Fibroblast of upper back skin (primary cell): ENCODE data around the gene GDPGP1.
"Not testable (repeated sequence)": the region's sequence is repeated elsewhere in the genome, so short reads cannot be mapped to it uniquely, and the experiment has no call there.

Source experiments
- DNase-seq: peaks from one replicate; pipeline ENCODE4 v3.0.0-alpha.2; 2013

GDPGP1 gene

DNA sequence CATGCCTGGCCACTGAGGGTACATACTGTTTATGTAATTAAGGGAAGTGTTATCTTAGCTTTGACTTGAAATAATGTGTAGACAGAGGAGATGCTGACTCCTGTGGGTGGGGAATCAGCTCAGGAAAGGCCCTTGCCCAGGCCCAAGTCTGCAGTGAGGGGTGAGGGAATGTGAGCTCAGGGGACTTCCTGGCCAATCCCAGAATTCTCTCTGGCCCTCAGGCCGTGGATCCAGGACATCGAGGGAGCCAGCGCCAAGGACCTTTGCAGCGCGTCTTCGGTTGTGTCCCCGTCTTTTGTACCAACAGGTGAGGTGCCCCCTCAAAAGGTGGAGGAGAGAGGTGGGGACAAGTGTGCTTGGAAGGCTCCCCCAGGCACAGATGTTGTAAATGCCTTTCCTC is 6.7 kb upstream of the GDPGP1 start:
- no peak for DNase-seq

DNA sequence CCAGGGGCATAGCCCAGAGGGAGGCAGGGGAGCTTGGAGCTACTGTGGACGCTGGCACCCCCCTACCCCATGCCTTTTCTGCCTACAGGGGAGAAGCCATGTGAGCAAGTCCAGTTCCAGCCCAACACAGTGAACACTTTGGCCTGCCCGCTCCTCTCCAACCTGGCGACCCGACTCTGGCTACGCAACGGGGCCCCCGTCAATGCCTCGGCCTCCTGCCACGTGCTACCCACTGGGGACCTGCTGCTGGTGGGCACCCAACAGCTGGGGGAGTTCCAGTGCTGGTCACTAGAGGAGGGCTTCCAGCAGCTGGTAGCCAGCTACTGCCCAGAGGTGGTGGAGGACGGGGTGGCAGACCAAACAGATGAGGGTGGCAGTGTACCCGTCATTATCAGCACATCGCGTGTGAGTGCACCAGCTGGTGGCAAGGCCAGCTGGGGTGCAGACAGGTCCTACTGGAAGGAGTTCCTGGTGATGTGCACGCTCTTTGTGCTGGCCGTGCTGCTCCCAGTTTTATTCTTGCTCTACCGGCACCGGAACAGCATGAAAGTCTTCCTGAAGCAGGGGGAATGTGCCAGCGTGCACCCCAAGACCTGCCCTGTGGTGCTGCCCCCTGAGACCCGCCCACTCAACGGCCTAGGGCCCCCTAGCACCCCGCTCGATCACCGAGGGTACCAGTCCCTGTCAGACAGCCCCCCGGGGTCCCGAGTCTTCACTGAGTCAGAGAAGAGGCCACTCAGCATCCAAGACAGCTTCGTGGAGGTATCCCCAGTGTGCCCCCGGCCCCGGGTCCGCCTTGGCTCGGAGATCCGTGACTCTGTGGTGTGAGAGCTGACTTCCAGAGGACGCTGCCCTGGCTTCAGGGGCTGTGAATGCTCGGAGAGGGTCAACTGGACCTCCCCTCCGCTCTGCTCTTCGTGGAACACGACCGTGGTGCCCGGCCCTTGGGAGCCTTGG is 5.9 kb upstream of the GDPGP1 start:
- no peak for DNase-seq

DNA sequence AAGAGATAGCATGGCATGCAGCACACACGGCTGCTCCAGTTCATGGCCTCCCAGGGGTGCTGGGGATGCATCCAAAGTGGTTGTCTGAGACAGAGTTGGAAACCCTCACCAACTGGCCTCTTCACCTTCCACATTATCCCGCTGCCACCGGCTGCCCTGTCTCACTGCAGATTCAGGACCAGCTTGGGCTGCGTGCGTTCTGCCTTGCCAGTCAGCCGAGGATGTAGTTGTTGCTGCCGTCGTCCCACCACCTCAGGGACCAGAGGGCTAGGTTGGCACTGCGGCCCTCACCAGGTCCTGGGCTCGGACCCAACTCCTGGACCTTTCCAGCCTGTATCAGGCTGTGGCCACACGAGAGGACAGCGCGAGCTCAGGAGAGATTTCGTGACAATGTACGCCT is 5.0 kb upstream of the GDPGP1 start:
- DNase-seq, result no peak

DNA sequence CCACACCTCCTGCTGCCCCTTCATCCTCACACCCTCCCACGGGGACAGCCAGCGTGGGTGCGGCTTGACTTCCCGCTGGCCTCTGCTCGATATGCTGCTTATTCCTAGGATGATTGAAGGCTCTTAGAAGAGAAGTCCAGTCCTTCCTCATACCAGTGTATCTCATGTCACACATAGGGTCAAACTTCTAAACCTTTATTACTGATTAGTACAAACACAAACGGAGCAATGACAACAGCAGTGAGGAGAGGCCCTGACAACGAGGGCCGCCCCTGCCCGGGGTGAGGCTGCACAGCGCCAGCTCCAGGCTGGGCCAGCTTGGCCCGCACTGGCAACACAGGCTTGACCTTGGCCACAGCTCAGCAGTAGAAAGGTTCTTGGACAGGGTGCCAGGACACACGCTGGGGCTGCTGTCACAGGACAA is 3.9 kb upstream of the GDPGP1 start:
- no peak for DNase-seq

DNA sequence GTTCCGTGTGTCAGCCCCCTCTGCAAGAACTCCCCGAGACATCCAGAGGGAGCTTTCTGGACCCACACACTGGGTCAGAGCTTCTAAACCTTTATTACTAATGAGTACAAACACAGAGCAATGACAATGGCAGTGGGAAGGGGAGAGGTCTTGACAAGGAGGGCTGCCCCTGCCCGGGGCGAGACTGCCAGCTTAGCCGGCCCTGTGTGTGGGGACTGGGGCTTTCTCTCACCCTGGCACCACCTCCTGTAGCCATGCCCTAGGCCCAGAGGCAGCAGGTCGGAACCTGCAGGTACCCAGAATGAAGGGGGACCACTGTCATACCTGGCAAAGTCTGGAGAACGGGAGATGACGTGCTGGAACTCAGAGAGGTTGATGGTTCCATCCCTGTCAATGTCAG is 3.4 kb upstream of the GDPGP1 start:
- DNase-seq, result no peak

DNA sequence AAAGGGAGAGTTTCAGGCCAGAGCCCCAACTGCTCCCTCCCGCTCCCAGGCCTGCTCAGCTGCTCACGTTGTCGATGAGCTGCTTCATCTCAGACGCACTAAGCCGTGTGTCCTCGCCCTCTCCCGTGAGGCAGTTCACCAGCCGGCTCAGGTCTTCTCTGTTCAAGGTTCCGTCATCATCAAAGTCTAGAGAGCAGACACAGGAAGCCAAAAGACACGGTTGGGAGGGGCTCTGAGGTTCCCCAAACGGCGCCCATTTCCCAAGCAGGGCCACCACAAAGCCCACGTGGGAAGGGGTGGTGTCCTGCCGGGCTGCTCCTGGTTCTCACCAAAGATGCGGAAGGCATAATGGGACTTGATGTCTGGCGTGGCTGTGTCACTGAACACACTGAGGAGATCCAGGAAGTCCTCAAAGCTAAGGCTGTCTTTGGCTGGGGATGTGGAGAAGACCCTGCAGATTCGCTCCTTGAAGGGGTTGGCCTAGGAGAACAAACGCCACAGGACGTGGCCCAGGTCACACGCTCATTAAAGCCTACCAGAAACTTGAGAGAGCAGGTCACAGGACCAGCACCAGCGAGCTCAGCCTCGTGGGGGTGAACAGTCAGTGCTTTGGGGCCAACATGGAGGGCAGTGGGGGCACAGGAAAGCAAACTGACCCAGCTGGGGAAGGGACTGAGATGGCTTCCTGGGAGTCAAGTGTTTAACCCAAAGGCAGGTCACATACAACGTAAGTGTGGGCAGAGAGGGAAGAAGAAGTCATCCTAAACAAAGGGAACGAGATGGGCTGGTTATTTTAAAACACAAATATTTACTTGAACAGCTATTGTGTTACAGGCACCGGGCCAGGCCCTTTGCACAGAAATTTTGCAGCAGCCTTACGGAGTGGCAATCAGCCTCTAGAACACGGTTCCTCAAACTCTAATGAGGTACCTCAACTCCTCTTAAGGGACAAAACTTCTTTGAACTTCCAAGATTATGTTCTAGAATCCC is 2.7 kb upstream of the GDPGP1 start:
- DNase-seq, result no peak

DNA sequence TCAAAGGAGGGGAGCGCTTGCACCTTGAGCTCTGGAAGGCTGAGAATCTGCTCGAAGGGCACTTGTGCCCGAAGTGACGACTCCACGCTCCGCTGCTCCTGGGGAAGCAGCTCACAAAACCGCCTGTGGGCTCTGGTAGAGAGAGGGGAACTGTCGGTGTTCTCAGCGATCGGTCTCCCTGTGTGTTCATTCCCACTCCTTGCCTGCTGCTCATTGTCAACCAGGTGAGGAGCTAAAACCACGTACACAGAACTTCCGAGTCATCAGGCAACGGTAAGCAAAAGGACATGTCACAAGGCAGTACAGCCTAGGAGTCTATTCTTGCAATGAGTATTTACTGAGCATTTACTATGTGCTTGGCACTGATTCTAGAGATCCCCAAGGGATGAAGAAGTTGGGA is 1.8 kb upstream of the GDPGP1 start:
- no peak for DNase-seq

DNA sequence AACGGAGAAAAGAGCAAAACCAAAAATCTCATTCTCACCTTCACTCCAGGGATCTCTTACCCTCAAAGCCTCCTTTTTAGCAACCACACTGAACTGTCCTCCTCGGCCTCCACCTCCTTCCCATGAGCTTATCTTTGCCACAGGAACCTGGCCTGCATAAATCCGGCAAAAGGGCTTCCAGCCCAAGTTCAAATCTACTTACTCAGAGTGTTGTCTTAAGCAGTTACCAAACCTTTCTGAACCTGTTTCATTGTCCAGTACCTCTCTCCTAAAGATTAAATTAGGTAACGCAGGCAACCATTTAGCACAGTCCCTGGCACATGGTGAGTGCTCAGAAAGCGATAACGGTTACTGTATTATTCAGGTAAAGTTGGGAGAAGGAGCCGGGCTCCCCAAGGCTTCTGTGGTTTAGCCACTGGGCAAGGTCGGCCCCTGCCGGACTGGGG is 1.0 kb upstream of the GDPGP1 start:
- no peak for DNase-seq

DNA sequence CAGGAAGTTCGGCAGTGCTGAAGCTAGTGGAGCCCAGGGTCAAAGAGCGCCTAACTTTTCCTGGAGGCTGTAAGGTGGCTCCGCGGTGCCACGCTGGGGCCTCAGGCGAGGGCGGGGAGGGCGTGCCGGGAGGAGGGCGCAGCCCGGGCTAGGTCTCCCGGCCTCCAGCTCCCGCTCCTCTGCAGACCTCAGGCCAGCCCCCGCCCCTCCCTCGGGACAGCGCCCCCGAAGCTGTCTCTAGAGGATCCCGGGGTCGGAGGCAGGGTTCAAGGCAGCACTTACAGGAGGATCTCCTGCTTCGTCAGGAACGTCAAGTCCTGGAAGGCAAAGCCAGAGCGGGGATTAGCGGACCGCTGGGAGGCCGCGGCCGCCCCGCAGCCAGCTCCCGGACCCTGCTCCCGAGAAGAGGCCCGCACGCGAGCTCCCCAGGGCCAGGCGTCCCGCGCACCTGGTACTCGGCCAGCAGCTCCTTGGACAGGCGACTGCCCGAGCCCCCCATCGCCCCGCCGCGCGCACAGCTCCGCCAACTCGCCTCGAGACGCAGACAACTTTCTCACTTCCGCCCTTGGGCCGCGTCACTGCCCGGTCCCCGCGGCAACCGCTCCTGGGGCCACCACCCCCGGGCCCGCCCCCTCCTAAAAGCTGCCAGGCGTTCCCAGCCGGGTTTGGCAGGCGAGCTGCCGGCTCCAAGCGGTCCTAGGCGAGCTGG is 468 bp upstream of the GDPGP1 start, which contains the start of gene CIB1:
CIB1 (minus strand) TSS at position 555 of the 709 bp plus-strand sequence; CDS start at position 499, 56 bp downstream.
- DNase-seq, result peak; percentile 97

DNA sequence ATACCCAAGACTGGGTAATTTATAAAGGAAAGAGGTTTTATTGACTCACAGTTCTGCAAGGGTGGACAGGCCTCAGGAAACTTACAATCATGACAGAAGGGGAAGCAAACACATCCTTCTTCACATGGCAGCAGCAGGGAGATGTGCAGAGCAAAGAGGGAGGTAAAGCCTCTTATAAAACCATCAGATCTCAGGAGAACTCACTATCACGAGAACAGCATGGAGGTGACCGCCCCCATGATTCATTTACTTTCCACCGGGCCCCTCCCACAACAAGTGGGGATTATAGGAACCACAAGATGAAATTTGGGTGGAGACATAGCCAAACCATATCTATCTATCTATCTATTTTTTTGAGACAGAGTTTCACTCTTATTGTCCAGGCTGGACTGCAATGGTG is 5.4 kb downstream of the GDPGP1 start:
- no peak for DNase-seq

DNA sequence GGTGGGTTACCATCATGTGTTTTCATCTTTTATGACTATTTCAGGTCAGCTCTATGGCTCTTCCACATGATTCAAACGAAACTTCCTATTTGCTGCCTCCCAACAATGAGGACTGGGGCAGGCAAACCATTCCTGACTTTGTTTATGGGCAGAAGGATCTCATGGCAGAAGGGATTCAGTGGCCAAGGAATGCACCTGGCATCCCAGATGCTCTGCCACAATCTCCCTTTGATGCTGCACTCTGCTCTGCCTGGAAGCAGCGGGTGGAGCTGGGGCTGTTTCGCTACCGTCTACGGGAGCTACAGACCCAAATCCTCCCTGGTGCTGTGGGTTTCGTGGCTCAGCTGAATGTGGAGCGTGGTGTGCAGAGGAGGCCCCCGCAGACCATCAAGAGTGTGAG is 6.8 kb downstream of the GDPGP1 start:
- no peak for DNase-seq

DNA sequence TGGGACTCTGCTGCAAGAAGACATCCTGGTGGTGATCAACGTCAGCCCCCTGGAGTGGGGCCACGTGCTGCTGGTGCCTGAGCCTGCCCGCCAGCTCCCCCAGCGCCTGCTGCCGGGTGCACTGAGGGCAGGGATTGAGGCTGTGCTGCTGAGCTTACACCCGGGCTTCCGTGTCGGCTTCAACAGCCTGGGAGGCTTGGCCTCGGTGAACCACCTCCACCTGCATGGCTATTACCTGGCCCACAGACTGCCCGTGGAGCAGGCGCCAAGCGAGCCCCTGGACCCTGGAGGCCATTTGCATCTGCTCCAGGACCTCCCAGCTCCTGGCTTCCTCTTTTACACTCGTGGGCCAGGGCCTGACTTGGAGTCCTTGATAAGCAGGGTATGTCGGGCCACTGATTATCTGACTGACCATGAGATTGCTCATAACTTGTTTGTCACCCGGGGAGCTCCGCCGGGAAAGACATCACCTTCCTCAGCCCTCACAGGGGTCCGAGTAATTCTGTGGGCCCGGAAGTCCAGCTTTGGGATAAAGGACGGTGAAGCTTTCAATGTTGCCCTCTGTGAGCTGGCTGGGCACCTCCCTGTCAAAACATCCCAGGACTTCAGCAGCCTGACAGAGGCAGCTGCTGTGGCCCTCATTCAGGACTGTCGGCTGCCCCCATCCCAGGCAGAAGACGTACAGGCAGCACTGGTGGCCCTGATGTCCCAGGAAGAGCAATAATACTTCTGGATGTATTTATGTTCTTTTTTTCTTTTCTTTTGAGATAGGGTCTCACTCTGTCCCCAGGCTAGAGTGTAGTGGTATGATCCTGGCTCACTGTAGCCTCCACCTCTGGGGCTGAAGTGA is 7.6 kb downstream of the GDPGP1 start:
- no peak for DNase-seq

DNA sequence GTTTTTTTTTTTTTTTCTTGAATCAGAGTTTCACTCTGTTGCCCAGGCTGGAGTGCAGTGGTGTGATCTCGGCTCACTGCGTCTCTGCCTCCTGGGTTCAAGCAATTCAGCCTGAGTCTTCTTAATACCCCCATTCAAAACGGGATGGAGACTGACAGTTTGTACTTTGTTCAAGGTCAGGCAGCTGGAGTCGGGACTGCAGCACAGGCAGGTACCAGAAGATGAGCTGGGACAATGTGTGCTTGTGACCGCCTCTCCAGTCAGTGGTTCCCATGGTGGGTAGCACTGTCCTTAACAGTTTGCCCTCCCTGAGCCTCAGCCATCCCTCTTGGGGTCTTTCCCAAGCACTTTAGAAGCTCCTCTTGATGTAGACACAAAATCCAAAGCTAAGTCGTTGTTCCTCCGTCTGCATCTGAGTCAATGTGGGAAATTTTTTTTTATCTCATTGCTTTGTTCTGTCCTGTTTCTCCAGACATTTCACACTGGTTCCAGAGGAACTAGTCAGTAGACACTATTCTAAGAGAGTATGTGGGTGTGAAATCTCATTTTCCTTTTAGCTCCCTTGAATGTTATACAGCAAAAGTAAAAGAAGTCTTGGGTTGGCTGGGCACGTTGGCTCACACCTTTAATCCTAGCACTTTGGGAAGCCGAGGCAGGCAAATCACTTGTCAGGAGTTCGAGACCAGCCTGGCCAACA is 10.1 kb downstream of the GDPGP1 start:
- DNase-seq, result no peak

DNA sequence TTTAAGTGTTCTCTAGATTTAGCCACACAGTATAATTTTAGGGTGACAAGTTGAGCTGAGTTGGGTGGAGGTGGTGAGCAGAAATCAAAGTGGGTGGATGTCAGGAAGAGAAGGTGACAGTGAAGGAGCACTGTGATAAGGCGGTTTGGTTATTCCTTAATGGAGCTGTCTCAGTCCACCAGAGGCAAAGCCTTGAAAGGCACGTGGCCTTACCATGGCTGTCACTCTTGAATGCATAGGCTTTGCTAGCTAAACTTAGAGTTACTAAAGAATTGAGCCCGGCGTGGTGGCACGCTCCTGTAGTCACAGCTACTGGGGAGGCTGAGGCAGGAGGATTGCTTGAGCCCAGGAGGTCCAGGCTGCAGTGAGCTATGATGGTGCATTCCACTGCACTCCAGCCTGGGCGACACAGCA is 14.8 kb downstream of the GDPGP1 start:
- DNase-seq, result no peak

DNA sequence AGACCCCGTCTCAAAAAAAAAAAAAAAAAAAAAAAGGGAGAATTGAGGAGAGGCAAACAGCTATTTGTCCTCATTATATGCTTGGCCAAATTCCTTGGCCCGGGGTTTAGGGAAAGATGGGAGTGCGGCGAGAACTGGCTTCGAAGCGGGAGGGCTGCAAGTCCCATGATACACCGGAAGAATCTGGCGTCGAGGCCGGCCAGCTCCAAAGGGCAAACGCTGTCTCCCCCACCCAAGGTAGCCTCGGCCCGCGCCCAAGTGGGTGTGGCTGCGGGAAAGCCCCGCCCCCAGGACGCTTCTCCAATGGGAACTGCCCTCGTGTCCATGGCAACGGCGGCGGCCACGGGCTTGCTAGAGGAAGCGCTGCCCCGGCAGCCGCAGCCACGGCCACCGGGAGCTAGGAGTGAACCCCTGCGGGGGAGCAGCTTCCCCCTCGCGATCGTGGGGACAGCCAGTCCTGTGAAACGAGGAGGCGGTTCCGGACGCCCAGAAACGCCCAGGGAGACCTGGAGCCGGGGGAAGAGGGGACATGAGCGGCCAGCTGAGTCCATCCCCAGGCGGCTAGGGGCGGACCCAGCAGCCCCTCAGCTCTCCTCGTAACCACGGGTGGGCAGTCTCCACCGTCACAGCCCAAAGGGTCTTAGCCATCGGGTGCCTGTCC is 15.3 kb downstream of the GDPGP1 start, which contains the start of gene TTLL13:
TTLL13 (plus strand) TSS at position 354 of the 661 bp plus-strand sequence. CDS start 1,075 bp downstream, outside the sequence.
- DNase-seq, result peak; percentile 87

DNA sequence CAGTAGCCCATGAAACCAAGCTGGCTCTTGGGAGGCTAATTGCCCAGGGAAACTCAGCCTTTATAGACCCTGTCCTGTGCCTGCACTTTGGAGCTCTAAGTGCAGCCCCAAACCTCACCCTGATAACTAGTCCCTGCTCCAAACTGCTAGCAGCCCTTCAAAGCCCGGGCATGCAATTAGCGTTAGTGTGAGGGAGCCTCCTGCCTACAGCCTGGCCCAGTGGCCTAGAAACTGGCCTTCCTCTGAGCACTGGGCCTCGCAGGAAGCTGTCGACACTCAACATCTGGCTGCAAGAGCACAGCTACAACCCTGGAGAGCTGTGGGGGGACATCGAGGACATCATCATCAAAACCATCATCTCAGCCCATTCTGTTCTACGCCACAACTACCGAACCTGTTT is 23.8 kb downstream of the GDPGP1 start:
- DNase-seq, result no peak

DNA sequence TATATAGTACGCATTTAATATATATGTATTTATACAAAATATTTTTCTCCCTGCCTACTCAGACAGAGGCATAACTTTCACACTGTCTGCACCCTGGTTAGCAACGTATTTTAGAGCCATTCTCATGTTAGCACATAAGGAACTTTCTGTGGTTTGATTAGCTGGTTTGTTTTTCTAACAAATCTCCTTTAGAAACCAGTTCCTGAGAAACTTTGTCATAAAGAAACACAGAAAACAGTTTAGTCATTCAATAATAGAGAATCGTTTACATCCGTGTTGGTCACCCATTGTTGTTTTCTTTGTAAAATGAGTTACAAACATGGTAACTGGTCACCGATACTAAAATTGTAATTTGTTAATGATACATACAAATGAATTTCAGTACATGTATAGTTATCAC is 25.5 kb downstream of the GDPGP1 start:
- DNase-seq, result no peak

DNA sequence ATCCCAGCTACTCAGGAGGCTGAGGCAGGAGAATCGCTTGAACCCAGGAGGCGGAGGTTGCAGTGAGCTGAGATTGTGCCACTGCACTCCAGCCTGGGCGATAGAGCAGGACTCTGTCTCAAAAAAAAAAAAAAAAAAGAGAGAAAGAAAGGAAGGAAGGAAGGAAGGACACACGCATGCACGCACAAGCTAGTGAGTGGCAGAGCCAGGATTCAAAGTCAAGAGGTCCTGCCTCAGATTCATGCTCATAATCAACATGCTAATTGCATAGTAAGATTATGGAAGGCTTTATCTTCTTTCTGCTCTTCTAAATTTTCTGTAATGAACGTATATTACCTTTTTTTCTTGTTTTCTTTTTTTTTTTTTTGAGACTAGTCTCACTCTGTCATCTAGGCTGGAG is 26.7 kb downstream of the GDPGP1 start:
- DNase-seq, result not testable (repeated sequence)

DNA sequence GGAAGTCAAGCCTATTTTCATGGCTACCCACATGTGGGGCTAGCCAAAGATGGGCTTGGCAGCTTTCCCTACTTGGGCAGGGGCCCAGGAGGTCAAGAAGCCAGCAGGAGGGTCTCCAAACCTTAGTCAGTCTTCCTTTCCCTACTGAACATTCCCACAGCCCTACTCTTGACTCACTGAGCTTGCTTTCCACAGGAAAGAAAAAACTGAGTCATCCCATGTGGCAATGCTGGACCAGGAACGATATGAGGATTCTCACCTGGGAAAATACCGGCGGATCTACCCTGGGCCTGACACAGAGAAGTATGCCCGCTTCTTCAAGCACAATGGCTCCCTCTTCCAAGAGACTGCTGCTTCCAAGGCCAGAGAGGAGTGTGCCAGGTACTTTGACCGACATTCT is 27.8 kb downstream of the GDPGP1 start:
- peak; percentile 17 for DNase-seq

DNA sequence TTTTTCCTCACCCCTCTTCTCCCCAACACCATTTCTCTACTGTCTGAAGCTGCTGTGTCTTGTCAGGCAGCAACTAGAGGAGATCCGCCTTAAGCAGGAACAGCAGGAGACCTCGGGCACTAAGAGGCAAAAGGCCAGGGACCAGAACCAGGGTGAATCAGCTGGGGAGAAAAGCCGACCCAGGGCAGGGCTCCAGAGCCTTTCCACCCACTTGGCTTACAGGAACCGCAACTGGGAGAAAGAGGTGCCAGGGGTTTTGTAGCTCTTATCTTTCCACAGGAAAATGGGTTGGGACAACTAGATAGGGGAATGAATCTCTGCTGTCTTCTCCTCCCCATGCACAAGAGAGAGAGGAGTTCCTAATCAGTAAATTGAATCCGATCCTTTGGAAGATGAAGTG is 28.4 kb downstream of the GDPGP1 start:
- no peak for DNase-seq
